Heart left ventricle (tissue), 13 donors: ENCODE data around the gene OTUD4.

Experiments used
- CTCF ChIP-seq, 12 donors: fragments of 200-600 bp; sonication (generic) in 4 of 12; IDR thresholded peaks; one replicate each; pipeline versions ENCODE4 v1.5.0 to v1.8.0; 2018 to 2022; ENCODE audit warnings: antibody characterized with exemption in 12 of 12, mild to moderate bottlenecking in 5 of 12
- POLR2A ChIP-seq, 2 donors: fragments of 450-650 bp; IDR thresholded peaks; one replicate each; pipeline ENCODE4 v1.6.1; 2017; ENCODE audit warnings: antibody characterized with exemption in 2 of 2, mild to moderate bottlenecking in 2 of 2, moderate library complexity in 2 of 2
- donor health status: ischemic (EF 13 %, LVEDD 7.1; RV severe dilation, severe dysfunction).
- donor health status: DM: no; HTN: yes; CAD: no.
- donor health status: DM: no; HTN: no; CAD: no.
- donor health status: ischemic (EF 25% LVEDD 6.9; RV normal size, moderate dysfunction).
- donor health status: ischemic (EF 25% LVEDD 5.7; RV mildly dilated, moderate dysfunction).
- donor health status: ischemic (EF 35%, LVEDD 5.7; RV mildly dilated, moderate dysfunction).
- donor health status: nonischemic (EF 11% LVEDD 7.7; RV severe dilation, severe dysfunction).
- donor health status: DM: yes; HTN: yes; CAD: no.
- donor health status: PGD.
- donor health status: ischemic (EF 29% LVEDD 5.4; RV normal size, mild dysfunction).
- donor health status: nonischemic (EF 23%, LVEDD 6.1; RV moderate dilation, normal function).

- TF ChIP-seq POLR2A (IDR thresholded peaks at IDR 0.05) (no peak), CTCF (IDR thresholded peaks at IDR 0.05) (no peak)
Observed at GRCh38 chr4:145156986-145157385, 23.4 kb downstream of the OTUD4 start.
